ENCODE data around the gene DNAJC10. TPM values are rescaled to one million over a fixed set of nuclear protein-coding genes. Genes with fewer than 3 reads are reported as not detected.

Gene DNAJC10
- polyA plus RNA-seq, 4 donors = 5.1 to 108 (median 18.9) TPM

GRCh38 chr2:182814380-182814779 is 98.3 kb downstream of the DNAJC10 start:
- Histone ChIP-seq H3K27ac (ENCODE audit: low read depth in 1 of 3, low read length in 2 of 3) (no peak overlapping the region), H3K36me3 (ENCODE audit: control insufficient read depth in 3 of 3, insufficient read depth in 2 of 3, low read depth in 1 of 3, low read length in 3 of 3) (no peaks in the 10 kb centered on the region), H3K9me3 (ENCODE audit: control insufficient read depth in 2 of 2, insufficient read depth in 1 of 2, low read depth in 1 of 2, low read length in 1 of 2) (no peaks in the 10 kb centered on the region), H3K4me3 (ENCODE audit: low read depth in 1 of 3, low read length in 3 of 3) (no peak overlapping the region), H3K4me1 (ENCODE audit: control insufficient read depth in 3 of 3, insufficient read depth in 2 of 3, low read depth in 1 of 3, low read length in 2 of 3) (no peaks in the 10 kb centered on the region), H3K27me3 (ENCODE audit: control insufficient read depth in 3 of 3, insufficient read depth in 3 of 3, low read length in 3 of 3) (no peaks in the 10 kb centered on the region)
- FAIRE-seq = no peak
- 75 to 87% (median 83%) methylated on average over 6 of the region's 6 CpGs for WGBS, 3 donors
- no peak for DNase-seq

GRCh38 chr2:182814804-182815203 is 98.7 kb downstream of the DNAJC10 start:
- peak in 1 of 2 donors; percentile 18 for DNase-seq
- 66 to 85% (median 78%) methylated on average over 3 of the region's 3 CpGs for WGBS, 3 donors

GRCh38 chr2:182816866-182817265 is 100.8 kb downstream of the DNAJC10 start:
- Histone ChIP-seq H3K4me3 (ENCODE audit: low read depth in 1 of 3, low read length in 3 of 3) (no peak overlapping the region), H3K36me3 (ENCODE audit: control insufficient read depth in 3 of 3, insufficient read depth in 2 of 3, low read depth in 1 of 3, low read length in 3 of 3) (no peaks in the 10 kb centered on the region), H3K9me3 (ENCODE audit: control insufficient read depth in 2 of 2, insufficient read depth in 1 of 2, low read depth in 1 of 2, low read length in 1 of 2) (no peaks in the 10 kb centered on the region), H3K27me3 (ENCODE audit: control insufficient read depth in 3 of 3, insufficient read depth in 3 of 3, low read length in 3 of 3) (no peaks in the 10 kb centered on the region), H3K4me1 (ENCODE audit: control insufficient read depth in 3 of 3, insufficient read depth in 2 of 3, low read depth in 1 of 3, low read length in 2 of 3) (no peaks in the 10 kb centered on the region), H3K27ac (ENCODE audit: low read depth in 1 of 3, low read length in 2 of 3) (no peak overlapping the region)
- FAIRE-seq (no peak), DNase-seq (no peak)

More at GRCh38 chr2:182814804-182815203, 98.7 kb downstream of the DNAJC10 start:
- Histone ChIP-seq H3K36me3 (ENCODE audit: control insufficient read depth in 3 of 3, insufficient read depth in 2 of 3, low read depth in 1 of 3, low read length in 3 of 3) (no peaks in the 10 kb centered on the region), H3K4me1 (ENCODE audit: control insufficient read depth in 3 of 3, insufficient read depth in 2 of 3, low read depth in 1 of 3, low read length in 2 of 3) (no peaks in the 10 kb centered on the region), H3K27ac (ENCODE audit: low read depth in 1 of 3, low read length in 2 of 3) (no peak overlapping the region), H3K9me3 (ENCODE audit: control insufficient read depth in 2 of 2, insufficient read depth in 1 of 2, low read depth in 1 of 2, low read length in 1 of 2) (no peaks in the 10 kb centered on the region), H3K4me3 (ENCODE audit: low read depth in 1 of 3, low read length in 3 of 3) (no peak overlapping the region), H3K27me3 (ENCODE audit: control insufficient read depth in 3 of 3, insufficient read depth in 3 of 3, low read length in 3 of 3) (no peaks in the 10 kb centered on the region)
- no peak for FAIRE-seq

- no peaks in the 10 kb centered on the region for H3K9me3 ChIP-seq (ENCODE audit: control insufficient read depth in 2 of 2, insufficient read depth in 1 of 2, low read depth in 1 of 2, low read length in 1 of 2)
- FAIRE-seq (peak; percentile 44), DNase-seq (no peak)
- WGBS, 3 donors = 70 to 83% (median 78%) methylated on average over 2 of the region's 2 CpGs
- no peaks in the 10 kb centered on the region for H3K36me3 ChIP-seq (ENCODE audit: control insufficient read depth in 3 of 3, insufficient read depth in 2 of 3, low read depth in 1 of 3, low read length in 3 of 3)
- no peak overlapping the region for H3K27ac ChIP-seq (ENCODE audit: low read depth in 1 of 3, low read length in 2 of 3)
- H3K4me3 ChIP-seq (ENCODE audit: low read depth in 1 of 3, low read length in 3 of 3) = no peak overlapping the region
- no peaks in the 10 kb centered on the region for H3K27me3 ChIP-seq (ENCODE audit: control insufficient read depth in 3 of 3, insufficient read depth in 3 of 3, low read length in 3 of 3)
- H3K4me1 ChIP-seq (ENCODE audit: control insufficient read depth in 3 of 3, insufficient read depth in 2 of 3, low read depth in 1 of 3, low read length in 2 of 3) = no peaks in the 10 kb centered on the region
Measured at GRCh38 chr2:182817558-182817957, 101.5 kb downstream of the DNAJC10 start.

- H3K4me3 ChIP-seq (ENCODE audit: low read depth in 1 of 3, low read length in 3 of 3) = no peak overlapping the region
Measured at GRCh38 chr2:182818501-182818900, 102.4 kb downstream of the DNAJC10 start.

GRCh38 chr2:182818925-182819324 is 102.9 kb downstream of the DNAJC10 start:
- Histone ChIP-seq H3K4me1 (ENCODE audit: control insufficient read depth in 3 of 3, insufficient read depth in 2 of 3, low read depth in 1 of 3, low read length in 2 of 3) (no peaks in the 10 kb centered on the region), H3K4me3 (ENCODE audit: low read depth in 1 of 3, low read length in 3 of 3) (no peak overlapping the region), H3K9me3 (ENCODE audit: control insufficient read depth in 2 of 2, insufficient read depth in 1 of 2, low read depth in 1 of 2, low read length in 1 of 2) (no peaks in the 10 kb centered on the region), H3K36me3 (ENCODE audit: control insufficient read depth in 3 of 3, insufficient read depth in 2 of 3, low read depth in 1 of 3, low read length in 3 of 3) (no peaks in the 10 kb centered on the region), H3K27me3 (ENCODE audit: control insufficient read depth in 3 of 3, insufficient read depth in 3 of 3, low read length in 3 of 3) (no peaks in the 10 kb centered on the region), H3K27ac (ENCODE audit: low read depth in 1 of 3, low read length in 2 of 3) (no peak overlapping the region)
- FAIRE-seq (no peak), DNase-seq (no peak)
- WGBS, 3 donors = 61 to 80% (median 78%) methylated on average over 4 of the region's 4 CpGs

More at GRCh38 chr2:182818501-182818900, 102.4 kb downstream of the DNAJC10 start:
- Histone ChIP-seq H3K9me3 (ENCODE audit: control insufficient read depth in 2 of 2, insufficient read depth in 1 of 2, low read depth in 1 of 2, low read length in 1 of 2) (no peaks in the 10 kb centered on the region), H3K4me1 (ENCODE audit: control insufficient read depth in 3 of 3, insufficient read depth in 2 of 3, low read depth in 1 of 3, low read length in 2 of 3) (no peaks in the 10 kb centered on the region), H3K27me3 (ENCODE audit: control insufficient read depth in 3 of 3, insufficient read depth in 3 of 3, low read length in 3 of 3) (no peaks in the 10 kb centered on the region), H3K27ac (ENCODE audit: low read depth in 1 of 3, low read length in 2 of 3) (no peak overlapping the region), H3K36me3 (ENCODE audit: control insufficient read depth in 3 of 3, insufficient read depth in 2 of 3, low read depth in 1 of 3, low read length in 3 of 3) (no peaks in the 10 kb centered on the region)
- FAIRE-seq (no peak), DNase-seq (no peak)
- 71 to 83% (median 82%) methylated on average over 3 of the region's 3 CpGs for WGBS, 3 donors

GRCh38 chr2:182819412-182819811 is 103.4 kb downstream of the DNAJC10 start:
- no peak for FAIRE-seq
- no peaks in the 10 kb centered on the region for H3K4me1 ChIP-seq (ENCODE audit: control insufficient read depth in 3 of 3, insufficient read depth in 2 of 3, low read depth in 1 of 3, low read length in 2 of 3)
- DNase-seq = no peak

GRCh38 chr2:182821182-182821581 is 105.1 kb downstream of the DNAJC10 start:
- Histone ChIP-seq H3K27ac (ENCODE audit: low read depth in 1 of 3, low read length in 2 of 3) (no peak overlapping the region), H3K4me3 (ENCODE audit: low read depth in 1 of 3, low read length in 3 of 3) (no peak overlapping the region), H3K9me3 (ENCODE audit: control insufficient read depth in 2 of 2, insufficient read depth in 1 of 2, low read depth in 1 of 2, low read length in 1 of 2) (no peaks in the 10 kb centered on the region), H3K36me3 (ENCODE audit: control insufficient read depth in 3 of 3, insufficient read depth in 2 of 3, low read depth in 1 of 3, low read length in 3 of 3) (no peaks in the 10 kb centered on the region), H3K27me3 (ENCODE audit: control insufficient read depth in 3 of 3, insufficient read depth in 3 of 3, low read length in 3 of 3) (no peaks in the 10 kb centered on the region), H3K4me1 (ENCODE audit: control insufficient read depth in 3 of 3, insufficient read depth in 2 of 3, low read depth in 1 of 3, low read length in 2 of 3) (no peaks in the 10 kb centered on the region)
- DNase-seq (no peak), FAIRE-seq (no peak)
- 49 to 64% (median 61%) methylated on average over 2 of the region's 2 CpGs for WGBS, 3 donors

More at GRCh38 chr2:182819412-182819811, 103.4 kb downstream of the DNAJC10 start:
- Histone ChIP-seq H3K9me3 (ENCODE audit: control insufficient read depth in 2 of 2, insufficient read depth in 1 of 2, low read depth in 1 of 2, low read length in 1 of 2) (no peaks in the 10 kb centered on the region), H3K27ac (ENCODE audit: low read depth in 1 of 3, low read length in 2 of 3) (no peak overlapping the region), H3K27me3 (ENCODE audit: control insufficient read depth in 3 of 3, insufficient read depth in 3 of 3, low read length in 3 of 3) (no peaks in the 10 kb centered on the region), H3K4me3 (ENCODE audit: low read depth in 1 of 3, low read length in 3 of 3) (no peak overlapping the region), H3K36me3 (ENCODE audit: control insufficient read depth in 3 of 3, insufficient read depth in 2 of 3, low read depth in 1 of 3, low read length in 3 of 3) (no peaks in the 10 kb centered on the region)
- 93 to 96% (median 94%) methylated on average over 4 of the region's 4 CpGs for WGBS, 3 donors

GRCh38 chr2:182822733-182823132 is 106.7 kb downstream of the DNAJC10 start:
- Histone ChIP-seq H3K27me3 (ENCODE audit: control insufficient read depth in 3 of 3, insufficient read depth in 3 of 3, low read length in 3 of 3) (no peaks in the 10 kb centered on the region), H3K27ac (ENCODE audit: low read depth in 1 of 3, low read length in 2 of 3) (no peak overlapping the region), H3K4me1 (ENCODE audit: control insufficient read depth in 3 of 3, insufficient read depth in 2 of 3, low read depth in 1 of 3, low read length in 2 of 3) (no peaks in the 10 kb centered on the region), H3K36me3 (ENCODE audit: control insufficient read depth in 3 of 3, insufficient read depth in 2 of 3, low read depth in 1 of 3, low read length in 3 of 3) (no peaks in the 10 kb centered on the region), H3K9me3 (ENCODE audit: control insufficient read depth in 2 of 2, insufficient read depth in 1 of 2, low read depth in 1 of 2, low read length in 1 of 2) (no peaks in the 10 kb centered on the region), H3K4me3 (ENCODE audit: low read depth in 1 of 3, low read length in 3 of 3) (no peak overlapping the region)
- FAIRE-seq = no peak
- no peak for DNase-seq
- 81 to 93% (median 82%) methylated on average over 2 of the region's 2 CpGs for WGBS, 3 donors
